Gastrocnemius medialis (tissue), 4 donors: ENCODE measurements around the gene FPGS. TPM values are rescaled to one million over a fixed set of nuclear protein-coding genes. Genes with fewer than 3 reads are reported as not detected.

Source experiments
- ATAC-seq, 2 donors: fragments of 150-250 bp; one replicate each; pipeline ENCODE4 v1.9.1; 2016
- DNase-seq, 2 donors: peaks; one replicate each; pipeline ENCODE4 v3.0.0-alpha.2; 2019
- H3K27ac ChIP-seq, 4 donors: fragments of 200-600 bp; sonication (generic); 1 replicate in 1 of 4; 2 replicates in 3 of 4; pipeline ENCODE4 v1.5.1; 2016 to 2018; ENCODE audit warnings: mild to moderate bottlenecking in 2 of 4, moderate library complexity in 1 of 4
- H3K27me3 ChIP-seq, 3 donors: fragments of 200-600 bp; sonication (generic) in 2 of 3; 1 replicate in 1 of 3; 2 replicates in 2 of 3; pipeline versions ENCODE4 v1.5.1 to v1.6.0; 2016 to 2019; ENCODE audit warnings: mild to moderate bottlenecking in 1 of 3, moderate library complexity in 1 of 3
- H3K36me3 ChIP-seq, 2 donors: fragments of 200-600 bp; sonication (generic) in 1 of 2; one replicate each; pipeline ENCODE4 v1.5.1; 2017 to 2018
- H3K4me1 ChIP-seq, 2 donors: fragments of 200-600 bp; sonication (generic) in 1 of 2; one replicate each; pipeline ENCODE4 v1.5.1; 2016 to 2017; ENCODE audit warnings: mild to moderate bottlenecking in 2 of 2
- H3K4me3 ChIP-seq, 4 donors: fragments of 200-600 bp; sonication (generic) in 3 of 4; 1 replicate in 1 of 4; 2 replicates in 3 of 4; pipeline ENCODE4 v1.5.1; 2016 to 2019; ENCODE audit warnings: mild to moderate bottlenecking in 2 of 4
- H3K9me3 ChIP-seq, 3 donors: fragments of 200-600 bp; sonication (generic) in 2 of 3; 1 replicate in 1 of 3; 2 replicates in 2 of 3; pipeline ENCODE4 v1.5.1; 2016 to 2019
- POLR2A ChIP-seq, 2 donors: fragments of 450-650 bp; IDR thresholded peaks; one replicate each; pipeline ENCODE4 v1.6.1; 2017; ENCODE audit warnings: antibody characterized with exemption in 2 of 2, mild to moderate bottlenecking in 2 of 2, moderate library complexity in 2 of 2
- in situ Hi-C, 4 donors: fragments of 200-750 bp; cut with MboI; loops; one replicate each; pipeline versions ENCODE4 v1.15.0 to v1.8.0; 2017; ENCODE audit warnings: low sequenced_read_pairs in 4 of 4
- intact Hi-C: fragments of 100-400 bp; cut with DNase I; formaldehyde crosslinking; loops from one replicate; pipeline ENCODE4 v1.15.1; 2023; ENCODE audit warnings: low total_unique reads
- total RNA-seq, 4 donors: library from RNA; depleted of rRNA; stranded (reverse); fragments of >200 nt; gene quantifications; one replicate each; pipeline versions ENCODE4 v1.1.0 to v1.2.3, GENCODE V29; 2016
- TF ChIP-seq, protein P1 (sequence below), 5 experiments: fragments of 450-650 bp in 3 of 5; fragments of 200-600 bp in 2 of 5; sonication (generic) in 2 of 5; IDR thresholded peaks in 4 of 5; conservative IDR thresholded peaks in 1 of 5; 1 replicate in 4 of 5; 2 replicates in 1 of 5; pipeline ENCODE4 v1.5.1; 2016 to 2019; ENCODE audit warnings: antibody characterized with exemption in 5 of 5, mild to moderate bottlenecking in 3 of 5, moderate library complexity in 3 of 5

FPGS gene
- total RNA-seq, 4 donors from 2014 or later, result 36.4 to 87.6 (median 47.7) TPM

DNA sequence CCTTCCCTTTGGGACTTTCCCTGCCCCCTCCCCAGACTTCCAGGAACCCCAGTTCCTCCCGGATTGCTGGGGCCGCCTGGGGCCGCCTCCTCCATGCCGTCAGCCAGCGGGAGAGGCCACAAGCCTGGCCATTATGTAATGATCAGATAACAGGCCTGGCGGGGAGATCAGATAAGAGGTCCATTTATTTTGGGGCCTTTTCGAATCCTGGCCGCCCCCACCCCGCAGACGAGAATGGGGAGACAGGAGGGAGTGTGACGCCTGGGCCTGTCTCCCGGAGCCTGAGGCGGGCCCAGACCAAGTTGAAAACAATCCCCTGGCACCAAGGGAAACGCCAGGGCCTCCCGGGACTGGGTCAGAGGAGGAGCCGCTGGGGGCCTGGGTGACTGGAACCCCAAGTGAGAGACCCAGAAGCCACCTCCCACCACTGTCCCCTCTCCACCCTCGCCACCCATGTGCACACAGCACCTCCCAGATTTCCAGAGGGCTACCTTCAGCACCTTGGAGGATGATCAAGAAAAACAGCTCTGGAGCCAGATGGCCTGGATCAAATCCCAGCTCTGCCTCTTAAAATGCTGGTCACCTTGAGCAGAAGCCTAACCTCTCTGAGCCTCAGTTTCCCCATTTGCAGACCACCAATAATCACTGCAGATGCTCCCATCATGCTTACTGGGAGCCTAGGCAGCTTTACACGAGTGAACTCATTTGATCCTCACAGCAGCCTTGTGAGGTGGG is 43.9 kb downstream of the FPGS start:
- Histone ChIP-seq H3K27ac (peak overlapping the region; percentile 50 to 76 (median 62)), H3K9me3 (no peaks in the 10 kb centered on the region), H3K4me1 (peaks cover 5 to 25% of the 10 kb centered on the region in 2 donors), H3K4me3 (peak overlapping the region; percentile 13 to 29 (median 16)), H3K36me3 (no peaks in the 10 kb centered on the region), H3K27me3 (no peaks in the 10 kb centered on the region)
- ATAC-seq, result peak; percentile 18 to 32
- TF ChIP-seq, protein P1, sequence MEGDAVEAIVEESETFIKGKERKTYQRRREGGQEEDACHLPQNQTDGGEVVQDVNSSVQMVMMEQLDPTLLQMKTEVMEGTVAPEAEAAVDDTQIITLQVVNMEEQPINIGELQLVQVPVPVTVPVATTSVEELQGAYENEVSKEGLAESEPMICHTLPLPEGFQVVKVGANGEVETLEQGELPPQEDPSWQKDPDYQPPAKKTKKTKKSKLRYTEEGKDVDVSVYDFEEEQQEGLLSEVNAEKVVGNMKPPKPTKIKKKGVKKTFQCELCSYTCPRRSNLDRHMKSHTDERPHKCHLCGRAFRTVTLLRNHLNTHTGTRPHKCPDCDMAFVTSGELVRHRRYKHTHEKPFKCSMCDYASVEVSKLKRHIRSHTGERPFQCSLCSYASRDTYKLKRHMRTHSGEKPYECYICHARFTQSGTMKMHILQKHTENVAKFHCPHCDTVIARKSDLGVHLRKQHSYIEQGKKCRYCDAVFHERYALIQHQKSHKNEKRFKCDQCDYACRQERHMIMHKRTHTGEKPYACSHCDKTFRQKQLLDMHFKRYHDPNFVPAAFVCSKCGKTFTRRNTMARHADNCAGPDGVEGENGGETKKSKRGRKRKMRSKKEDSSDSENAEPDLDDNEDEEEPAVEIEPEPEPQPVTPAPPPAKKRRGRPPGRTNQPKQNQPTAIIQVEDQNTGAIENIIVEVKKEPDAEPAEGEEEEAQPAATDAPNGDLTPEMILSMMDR (IDR thresholded peaks at IDR 0.05 in 4 of 5, conservative IDR thresholded peaks at IDR 0.05 in 1 of 5), result no peak
- TF ChIP-seq POLR2A (IDR thresholded peaks at IDR 0.05), result no peak
- intact Hi-C loops (no loop called here), in situ Hi-C loops (no loop called here)
- DNase-seq, result no peak

DNA sequence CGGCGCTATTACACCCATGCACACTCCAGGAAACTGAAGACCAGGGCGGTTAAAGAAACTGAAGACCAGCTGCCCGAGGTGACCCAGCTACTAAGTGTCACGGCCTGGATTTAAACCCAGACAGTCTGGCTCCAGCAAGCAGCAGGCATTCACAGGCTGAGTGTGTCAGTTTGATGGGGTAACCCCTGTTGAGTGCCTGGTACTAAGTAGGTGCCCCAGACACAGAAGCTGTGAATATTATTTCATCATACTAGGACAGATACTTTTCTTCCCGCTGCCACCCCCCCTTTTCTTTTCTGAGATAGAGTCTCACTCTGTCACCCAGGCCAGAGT is 44.5 kb downstream of the FPGS start:
- intact Hi-C loops, result no loop called here
- H3K27ac ChIP-seq, result peak overlapping the region; percentile 50 to 76 (median 62)
- TF ChIP-seq, protein P1 (IDR thresholded peaks at IDR 0.05 in 4 of 5, conservative IDR thresholded peaks at IDR 0.05 in 1 of 5), result no peak
- no peak for TF ChIP-seq POLR2A (IDR thresholded peaks at IDR 0.05)
- ATAC-seq (peak; percentile 13 to 75), DNase-seq (peak in 1 of 2 donors; percentile 50)
- H3K36me3 ChIP-seq, result no peaks in the 10 kb centered on the region
- no peaks in the 10 kb centered on the region for H3K27me3 ChIP-seq
- H3K9me3 ChIP-seq, result no peaks in the 10 kb centered on the region
- in situ Hi-C loops, result no loop called here
- peaks cover 5 to 25% of the 10 kb centered on the region in 2 donors for H3K4me1 ChIP-seq
- H3K4me3 ChIP-seq, result peak overlapping the region; percentile 13 to 29 (median 16)

DNA sequence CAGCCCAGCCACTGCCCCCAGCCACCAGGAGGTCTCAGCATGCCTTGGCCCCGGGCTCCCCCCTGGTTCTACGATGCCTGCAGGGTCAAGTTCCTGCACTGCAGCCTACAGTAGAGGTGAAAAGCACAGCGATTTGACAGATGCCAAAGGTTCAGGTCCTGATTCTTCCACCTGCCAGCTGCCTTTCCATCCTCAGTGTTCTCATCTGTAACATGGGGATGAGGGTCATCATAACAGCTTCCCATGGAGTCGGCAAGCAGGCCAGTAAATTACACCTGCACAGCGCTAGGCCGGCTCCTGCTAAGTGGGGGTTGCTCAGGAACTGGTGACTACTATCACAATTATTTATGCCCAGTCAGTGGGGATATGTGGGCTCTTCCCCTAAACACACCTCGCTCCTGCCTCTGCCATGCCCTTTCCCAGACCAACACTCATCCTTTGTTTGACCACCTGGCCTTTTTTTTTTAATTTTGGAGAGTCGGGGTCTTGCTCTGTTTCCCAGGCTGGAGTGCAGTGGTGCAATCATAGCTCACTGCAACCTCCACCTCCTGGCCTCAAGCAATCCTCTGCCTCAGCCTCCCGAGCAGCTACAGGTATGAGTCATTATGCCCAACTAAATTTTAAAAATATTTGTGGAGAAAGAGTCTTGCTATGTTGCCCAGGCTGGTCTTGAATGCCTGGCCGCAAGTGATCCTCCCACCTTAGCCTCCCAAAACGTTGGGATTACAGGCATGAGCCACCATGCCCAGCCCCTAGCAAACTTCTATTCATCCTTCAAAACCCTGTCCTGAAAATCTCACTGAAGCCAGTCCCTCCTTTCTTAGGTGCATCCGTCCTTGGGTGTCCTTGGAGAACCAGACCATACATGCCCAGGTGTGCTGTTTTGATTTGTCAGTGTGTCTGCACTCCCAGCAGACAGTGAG is 45.4 kb downstream of the FPGS start:
- H3K27ac ChIP-seq, result peak overlapping the region; percentile 50 to 76 (median 62)

DNA sequence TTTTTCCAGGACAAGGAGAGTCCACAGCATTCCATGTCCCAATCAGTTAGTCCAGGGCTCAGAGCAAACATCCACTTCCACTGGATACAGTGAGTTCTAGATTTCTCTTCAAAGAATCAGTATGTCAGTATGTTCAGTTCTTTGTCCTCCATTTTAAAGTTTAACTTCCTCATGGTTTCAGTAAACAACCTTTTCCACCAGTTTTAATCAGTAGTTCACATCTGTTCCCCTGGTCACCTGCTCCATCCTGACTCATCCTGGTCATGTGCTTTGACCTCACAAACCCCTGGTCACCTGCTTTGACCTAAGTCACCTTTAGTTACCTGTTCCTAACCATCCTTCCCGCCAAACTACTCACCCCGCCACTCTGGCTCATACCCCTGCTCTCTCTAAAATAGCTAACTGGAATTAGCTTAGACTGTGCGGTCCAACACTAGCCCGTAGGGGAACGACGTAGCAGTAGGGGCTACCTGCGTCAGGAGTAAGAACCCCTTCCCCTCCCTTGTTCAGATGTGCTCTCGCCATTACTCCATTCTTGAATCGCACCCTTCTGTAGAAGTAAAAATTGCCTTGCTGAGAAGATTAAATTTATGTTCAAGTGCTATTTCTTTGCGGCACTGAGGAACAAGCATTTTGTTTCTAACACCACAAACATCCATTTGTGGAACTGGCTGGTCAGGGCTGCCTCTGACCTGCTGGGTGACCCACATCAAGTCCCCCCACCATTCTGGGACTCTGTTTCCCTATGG is 46.2 kb downstream of the FPGS start:
- TF ChIP-seq, protein P1 (IDR thresholded peaks at IDR 0.05 in 4 of 5, conservative IDR thresholded peaks at IDR 0.05 in 1 of 5), result no peak
- TF ChIP-seq POLR2A (IDR thresholded peaks at IDR 0.05), result no peak
- Histone ChIP-seq H3K27ac (peak overlapping the region in 3 of 4 donors; percentile 57 to 78 (median 69)), H3K36me3 (no peaks in the 10 kb centered on the region), H3K9me3 (no peaks in the 10 kb centered on the region), H3K4me1 (peaks cover 10 to 25% of the 10 kb centered on the region in 2 donors), H3K4me3 (peak overlapping the region in 3 of 4 donors; percentile 36 to 64 (median 63)), H3K27me3 (no peaks in the 10 kb centered on the region)
- DNase-seq (no peak), ATAC-seq (no peak)
- intact Hi-C loops, result no loop called here
- in situ Hi-C loops, result no loop called here

More for the DNA sequence above, 45.4 kb downstream of the FPGS start:
- in situ Hi-C loops, result no loop called here
- H3K36me3 ChIP-seq, result no peaks in the 10 kb centered on the region
- DNase-seq (no peak), ATAC-seq (no peak)
- TF ChIP-seq, protein P1 (IDR thresholded peaks at IDR 0.05 in 4 of 5, conservative IDR thresholded peaks at IDR 0.05 in 1 of 5), result no peak
- TF ChIP-seq POLR2A (IDR thresholded peaks at IDR 0.05), result no peak
- peak overlapping the region in 3 of 4 donors; percentile 5 to 15 (median 13) for H3K4me3 ChIP-seq
- no peaks in the 10 kb centered on the region for H3K27me3 ChIP-seq
- H3K4me1 ChIP-seq, result peaks cover 6 to 25% of the 10 kb centered on the region in 2 donors
- H3K9me3 ChIP-seq, result no peaks in the 10 kb centered on the region
- intact Hi-C loops, result no loop called here
